Karpas-422 (cell line): ENCODE results near the gene PNP. TPM values are rescaled to one million over a fixed set of nuclear protein-coding genes. Genes with fewer than 3 reads are reported as not detected.

Source experiments
- DNase-seq: peaks from one replicate; pipeline ENCODE4 v3.0.0-alpha.2; 2015
- H2AFZ ChIP-seq: fragments of 200-600 bp; sonication (generic); 2 replicates; pipeline ENCODE4 v1.6.1; 2014; ENCODE audit warnings: antibody characterized with exemption, low read length, mixed read lengths
- H3K27ac ChIP-seq: fragments of 200-600 bp; sonication (generic); 2 replicates; pipeline ENCODE4 v1.5.1; 2014; ENCODE audit warnings: mild to moderate bottlenecking, low read length, moderate library complexity
- H3K27me3 ChIP-seq: fragments of 200-600 bp; sonication (generic); 2 replicates; pipeline ENCODE4 v1.6.1; 2014; ENCODE audit warnings: low read length, mixed read lengths
- H3K36me3 ChIP-seq: fragments of 200-600 bp; sonication (generic); 2 replicates; pipeline ENCODE4 v1.6.1; 2014; ENCODE audit warnings: low read length, mixed read lengths; ENCODE audit not compliant: insufficient read depth
- H3K4me1 ChIP-seq: fragments of 200-600 bp; sonication (generic); 2 replicates; pipeline ENCODE4 v1.6.1; 2014; ENCODE audit warnings: mild to moderate bottlenecking, low read length, mixed read lengths
- H3K4me2 ChIP-seq: fragments of 200-600 bp; sonication (generic); 2 replicates; pipeline ENCODE4 v1.6.1; 2014; ENCODE audit warnings: low read length, low read depth, mild to moderate bottlenecking; ENCODE audit not compliant: poor library complexity, severe bottlenecking
- H3K4me3 ChIP-seq: fragments of 200-600 bp; sonication (generic); 2 replicates; pipeline ENCODE4 v1.5.1; 2014; ENCODE audit warnings: mild to moderate bottlenecking, antibody characterized with exemption, low read length, mixed read lengths
- H3K79me2 ChIP-seq: fragments of 200-600 bp; sonication (generic); 2 replicates; pipeline ENCODE4 v1.6.1; 2014; ENCODE audit warnings: mild to moderate bottlenecking, low read length, mixed read lengths
- H3K9ac ChIP-seq: fragments of 200-600 bp; sonication (generic); 2 replicates; pipeline ENCODE4 v1.6.0; 2014; ENCODE audit warnings: low read length
- H3K9me2 ChIP-seq: fragments of 200-600 bp; sonication (generic), shearing (Covaris generic); replicated peaks from 2 replicates; pipeline ENCODE4 v1.6.0; 2014; ENCODE audit warnings: mild to moderate bottlenecking, low read length, moderate library complexity; ENCODE audit not compliant: insufficient read depth
- H3K9me3 ChIP-seq: fragments of 300-700, 200-600 bp; sonication (generic); 2 replicates; pipeline ENCODE4 v1.6.1; 2014; ENCODE audit warnings: low read length, mixed read lengths
- H4K20me1 ChIP-seq: fragments of 200-600 bp; sonication (generic); 2 replicates; pipeline ENCODE4 v1.6.1; 2014; ENCODE audit warnings: mild to moderate bottlenecking, antibody characterized with exemption, low read length, low read depth; ENCODE audit not compliant: insufficient read depth
- total RNA-seq: library from RNA; depleted of rRNA; stranded (reverse); fragments of >200 nt; shearing (Covaris generic); gene quantifications from 2 replicates; pipeline ENCODE4 v1.2.3, GENCODE V29; 2014; ENCODE audit warnings: low replicate concordance

Gene PNP
- total RNA-seq, 1 experiment from 2014 or later, result 138 TPM

GRCh38 chr14:20429801-20430669 is 39.2 kb upstream of the PNP start:
- no peak overlapping the region for H3K4me2 ChIP-seq
- H3K9ac ChIP-seq, result no peak overlapping the region
- H3K27ac ChIP-seq, result no peak overlapping the region
- H2AFZ ChIP-seq, result no peak overlapping the region
- DNase-seq, result no peak
- H3K4me3 ChIP-seq, result no peak overlapping the region
- no peaks in the 10 kb centered on the region for H3K79me2 ChIP-seq
- no peaks in the 10 kb centered on the region for H4K20me1 ChIP-seq
- no peaks in the 10 kb centered on the region for H3K9me2 ChIP-seq
- H3K36me3 ChIP-seq, result no peaks in the 10 kb centered on the region
- H3K27me3 ChIP-seq, result no peaks in the 10 kb centered on the region
- no peaks in the 10 kb centered on the region for H3K9me3 ChIP-seq
- H3K4me1 ChIP-seq, result peaks cover 13% of the 10 kb centered on the region

- no peak for DNase-seq
- no peaks in the 10 kb centered on the region for H3K27me3 ChIP-seq
- H3K4me3 ChIP-seq, result no peak overlapping the region
- no peaks in the 10 kb centered on the region for H3K9me3 ChIP-seq
- H3K4me1 ChIP-seq, result no peaks in the 10 kb centered on the region
- H3K9ac ChIP-seq, result no peak overlapping the region
- no peak overlapping the region for H3K4me2 ChIP-seq
- no peak overlapping the region for H3K27ac ChIP-seq
- no peaks in the 10 kb centered on the region for H4K20me1 ChIP-seq
- no peaks in the 10 kb centered on the region for H3K36me3 ChIP-seq
- H3K9me2 ChIP-seq, result no peaks in the 10 kb centered on the region
- no peaks in the 10 kb centered on the region for H3K79me2 ChIP-seq
- no peak overlapping the region for H2AFZ ChIP-seq
Observed at GRCh38 chr14:20434701-20435581, 34.3 kb upstream of the PNP start.

- DNase-seq, result no peak
- no peaks in the 10 kb centered on the region for H3K4me1 ChIP-seq
- H3K9ac ChIP-seq, result no peak within 1 kb of the TSS
- H4K20me1 ChIP-seq, result no peaks in the 10 kb centered on the region
- no peaks in the 10 kb centered on the region for H3K9me3 ChIP-seq
- no peaks in the 10 kb centered on the region for H3K36me3 ChIP-seq
- no peak within 1 kb of the TSS for H3K4me3 ChIP-seq
- H2AFZ ChIP-seq, result no peak within 1 kb of the TSS
- no peaks in the 10 kb centered on the region for H3K27me3 ChIP-seq
- H3K79me2 ChIP-seq, result no peaks in the 10 kb centered on the region
- no peaks in the 10 kb centered on the region for H3K9me2 ChIP-seq
- no peak within 1 kb of the TSS for H3K27ac ChIP-seq
- no peak within 1 kb of the TSS for H3K4me2 ChIP-seq
Observed at GRCh38 chr14:20435582-20436362, 33.4 kb upstream of the PNP start, which contains the start of gene KLHL33. TSS of gene KLHL33 (minus strand) at chr14:20436166. CDS start at chr14:20435811, 355 bp downstream.

GRCh38 chr14:20436363-20436755 is 32.8 kb upstream of the PNP start:
- no peak overlapping the region for H3K4me2 ChIP-seq
- no peaks in the 10 kb centered on the region for H3K27me3 ChIP-seq
- peaks cover 3% of the 10 kb centered on the region for H3K4me1 ChIP-seq
- H2AFZ ChIP-seq, result no peak overlapping the region
- no peak overlapping the region for H3K27ac ChIP-seq
- H3K9me2 ChIP-seq, result no peaks in the 10 kb centered on the region
- H3K79me2 ChIP-seq, result no peaks in the 10 kb centered on the region
- DNase-seq, result no peak
- H3K9ac ChIP-seq, result no peak overlapping the region
- H4K20me1 ChIP-seq, result no peaks in the 10 kb centered on the region
- no peak overlapping the region for H3K4me3 ChIP-seq
- no peaks in the 10 kb centered on the region for H3K36me3 ChIP-seq
- no peaks in the 10 kb centered on the region for H3K9me3 ChIP-seq

- H2AFZ ChIP-seq, result no peak overlapping the region
- no peaks in the 10 kb centered on the region for H4K20me1 ChIP-seq
- no peaks in the 10 kb centered on the region for H3K27me3 ChIP-seq
- DNase-seq, result no peak
- no peak overlapping the region for H3K4me3 ChIP-seq
- H3K9me2 ChIP-seq, result no peaks in the 10 kb centered on the region
- no peaks in the 10 kb centered on the region for H3K36me3 ChIP-seq
- H3K27ac ChIP-seq, result no peak overlapping the region
- no peak overlapping the region for H3K9ac ChIP-seq
- no peak overlapping the region for H3K4me2 ChIP-seq
- peaks cover 4% of the 10 kb centered on the region for H3K4me1 ChIP-seq
- H3K9me3 ChIP-seq, result no peaks in the 10 kb centered on the region
- no peaks in the 10 kb centered on the region for H3K79me2 ChIP-seq
Observed at GRCh38 chr14:20438664-20439063, 30.5 kb upstream of the PNP start.

- H3K36me3 ChIP-seq, result no peaks in the 10 kb centered on the region
- no peak overlapping the region for H3K27ac ChIP-seq
- H3K4me1 ChIP-seq, result peaks cover 4% of the 10 kb centered on the region
- DNase-seq, result no peak
- no peaks in the 10 kb centered on the region for H3K9me2 ChIP-seq
- H4K20me1 ChIP-seq, result no peaks in the 10 kb centered on the region
- no peak overlapping the region for H3K9ac ChIP-seq
- no peaks in the 10 kb centered on the region for H3K9me3 ChIP-seq
- no peaks in the 10 kb centered on the region for H3K79me2 ChIP-seq
- no peak overlapping the region for H3K4me3 ChIP-seq
- no peak overlapping the region for H3K4me2 ChIP-seq
- H3K27me3 ChIP-seq, result no peaks in the 10 kb centered on the region
- H2AFZ ChIP-seq, result no peak overlapping the region
Observed at GRCh38 chr14:20440465-20440864, 28.7 kb upstream of the PNP start.

- Histone ChIP-seq H3K9me2 (no peaks in the 10 kb centered on the region), H3K4me3 (no peak overlapping the region), H2AFZ (no peak overlapping the region), H3K4me1 (peaks cover 4% of the 10 kb centered on the region), H3K27ac (no peak overlapping the region), H4K20me1 (0 out of 2 replicates have a peak, but pooled peaks cover 3% of the 10 kb centered on the region), H3K4me2 (no peak overlapping the region), H3K36me3 (peaks cover 3% of the 10 kb centered on the region; the same call in 1 of the 2 replicates), H3K9me3 (no peaks in the 10 kb centered on the region), H3K79me2 (no peaks in the 10 kb centered on the region), H3K9ac (no peak overlapping the region), H3K27me3 (no peaks in the 10 kb centered on the region)
- DNase-seq, result no peak
Observed at GRCh38 chr14:20440882-20441281, 28.3 kb upstream of the PNP start.
